Measurements from ENCODE around the gene KLHL22.

The KLHL22 gene

DNA sequence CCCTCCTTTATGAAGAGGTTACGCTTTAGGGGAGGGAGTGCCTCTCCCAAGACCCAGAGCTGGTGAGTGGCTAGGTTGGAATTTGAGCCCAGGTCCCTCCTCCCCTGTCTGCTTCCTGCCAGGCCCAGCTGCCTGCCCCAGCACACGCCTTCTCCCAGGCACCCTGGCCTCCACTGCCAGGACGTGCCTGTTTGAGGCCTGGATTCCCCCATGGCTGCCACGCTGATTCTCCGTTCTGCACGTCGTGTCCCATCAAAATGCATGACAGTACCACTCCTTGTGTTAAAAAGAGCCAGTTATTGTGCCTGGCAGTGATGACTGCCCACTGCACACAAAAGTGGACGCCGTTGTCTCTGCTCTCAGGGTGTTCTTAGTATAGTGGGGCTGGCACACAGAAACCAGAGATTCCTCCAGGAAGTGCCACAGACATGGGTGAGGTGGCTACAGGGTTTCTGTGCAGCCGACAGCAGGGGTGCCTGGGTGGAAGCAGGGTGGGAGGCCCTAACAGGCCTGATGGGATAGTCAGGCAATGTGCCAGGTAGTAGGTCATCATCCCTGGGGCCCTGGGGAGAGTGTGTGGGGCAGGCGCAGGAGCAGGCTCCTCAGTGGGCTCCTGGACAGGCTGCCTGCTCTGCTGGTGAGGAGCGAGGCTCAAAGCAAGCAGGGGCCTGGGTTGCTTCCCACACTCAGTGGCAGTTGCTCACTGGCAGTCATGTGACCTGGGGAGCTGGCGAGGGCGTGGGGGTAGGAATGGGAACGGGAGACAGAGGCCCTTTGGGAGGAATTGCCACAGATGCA is 36.0 kb upstream of the KLHL22 start:
- peaks cover 20% of the 10 kb centered on the region for H3K36me3 Mint-ChIP-seq (ENCODE audit: insufficient read depth)
- peak overlapping the region; percentile 77 for H3K27ac Mint-ChIP-seq (ENCODE audit: low read depth)
- DNase-seq (ENCODE audit: low spot score in 2 of 2) (no peak), ATAC-seq (replicated peaks; ENCODE audit: extremely low read depth, poor library complexity, severe bottlenecking) (no peak)
- peaks cover 75% of the 10 kb centered on the region for H3K4me1 Mint-ChIP-seq
- no peaks in the 10 kb centered on the region for H3K27me3 Mint-ChIP-seq
- H3K9me3 Mint-ChIP-seq = no peaks in the 10 kb centered on the region
- H3K4me3 Mint-ChIP-seq = no peak overlapping the region

DNA sequence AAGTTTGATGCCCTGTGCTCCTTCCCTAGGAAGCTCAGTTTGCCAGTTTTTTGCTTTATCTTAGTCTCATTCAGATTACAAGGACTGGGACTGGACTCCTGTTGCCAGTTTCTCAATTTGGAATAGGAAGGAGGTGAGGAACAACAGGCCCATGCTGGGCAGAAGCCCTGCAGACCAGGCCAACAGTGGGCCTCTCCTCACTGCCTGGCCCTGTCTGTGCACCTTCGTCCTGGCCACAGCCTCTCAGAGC is 35.5 kb upstream of the KLHL22 start:
- H3K36me3 Mint-ChIP-seq (ENCODE audit: insufficient read depth) = peaks cover 26% of the 10 kb centered on the region
- DNase-seq (ENCODE audit: low spot score in 2 of 2) = no peak
- H3K4me3 Mint-ChIP-seq = no peak overlapping the region
- H3K27me3 Mint-ChIP-seq = no peaks in the 10 kb centered on the region
- no peaks in the 10 kb centered on the region for H3K9me3 Mint-ChIP-seq
- ATAC-seq (replicated peaks; ENCODE audit: extremely low read depth, poor library complexity, severe bottlenecking) = no peak
- peaks cover 76% of the 10 kb centered on the region for H3K4me1 Mint-ChIP-seq
- H3K27ac Mint-ChIP-seq (ENCODE audit: low read depth) = peak overlapping the region; percentile 87

GRCh38 chr22:20530368-20531153 is 35.0 kb upstream of the KLHL22 start:
- H3K4me3 Mint-ChIP-seq = no peak overlapping the region
- DNase-seq (ENCODE audit: low spot score in 2 of 2) (no peak), ATAC-seq (replicated peaks; ENCODE audit: extremely low read depth, poor library complexity, severe bottlenecking) (no peak)
- H3K27ac Mint-ChIP-seq (ENCODE audit: low read depth) = peak overlapping the region; percentile 87
- H3K36me3 Mint-ChIP-seq (ENCODE audit: insufficient read depth) = peaks cover 28% of the 10 kb centered on the region
- no peaks in the 10 kb centered on the region for H3K9me3 Mint-ChIP-seq
- H3K4me1 Mint-ChIP-seq = peaks cover 77% of the 10 kb centered on the region
- no peaks in the 10 kb centered on the region for H3K27me3 Mint-ChIP-seq

GRCh38 chr22:20528405-20528978 is 32.9 kb upstream of the KLHL22 start:
- Mint-ChIP-seq H3K9me3 (no peaks in the 10 kb centered on the region), H3K27me3 (no peaks in the 10 kb centered on the region), H3K36me3 (ENCODE audit: insufficient read depth) (peaks cover 26% of the 10 kb centered on the region), H3K4me3 (peak overlapping the region; percentile 22), H3K27ac (ENCODE audit: low read depth) (peak overlapping the region; percentile 88), H3K4me1 (peaks cover 73% of the 10 kb centered on the region)
- ATAC-seq (replicated peaks; ENCODE audit: extremely low read depth, poor library complexity, severe bottlenecking) = no peak
- no peak for DNase-seq (ENCODE audit: low spot score in 2 of 2)

GRCh38 chr22:20526628-20527355 is 31.2 kb upstream of the KLHL22 start:
- peak overlapping the region; percentile 75 for H3K27ac Mint-ChIP-seq (ENCODE audit: low read depth)
- H3K27me3 Mint-ChIP-seq = no peaks in the 10 kb centered on the region
- H3K4me3 Mint-ChIP-seq = peak overlapping the region; percentile 9

GRCh38 chr22:20526305-20526627 is 30.7 kb upstream of the KLHL22 start:
- DNase-seq (ENCODE audit: low spot score in 2 of 2) = no peak
- Mint-ChIP-seq H3K4me1 (peaks cover 68% of the 10 kb centered on the region), H3K9me3 (no peaks in the 10 kb centered on the region), H3K36me3 (ENCODE audit: insufficient read depth) (peaks cover 30% of the 10 kb centered on the region), H3K4me3 (no peak overlapping the region), H3K27me3 (no peaks in the 10 kb centered on the region), H3K27ac (ENCODE audit: low read depth) (peak overlapping the region; percentile 75)
- ATAC-seq (replicated peaks; ENCODE audit: extremely low read depth, poor library complexity, severe bottlenecking) = no peak

More at GRCh38 chr22:20526628-20527355, 31.2 kb upstream of the KLHL22 start:
- DNase-seq (ENCODE audit: low spot score in 2 of 2) = no peak
- no peak for ATAC-seq (replicated peaks; ENCODE audit: extremely low read depth, poor library complexity, severe bottlenecking)
- no peaks in the 10 kb centered on the region for H3K9me3 Mint-ChIP-seq
- H3K4me1 Mint-ChIP-seq = peaks cover 74% of the 10 kb centered on the region
- H3K36me3 Mint-ChIP-seq (ENCODE audit: insufficient read depth) = peaks cover 30% of the 10 kb centered on the region

GRCh38 chr22:20525048-20525447 is 29.5 kb upstream of the KLHL22 start:
- peak overlapping the region; percentile 72 for H3K27ac Mint-ChIP-seq (ENCODE audit: low read depth)
- ATAC-seq (replicated peaks; ENCODE audit: extremely low read depth, poor library complexity, severe bottlenecking) = no peak
- DNase-seq (ENCODE audit: low spot score in 2 of 2) = no peak
- no peaks in the 10 kb centered on the region for H3K9me3 Mint-ChIP-seq
- H3K36me3 Mint-ChIP-seq (ENCODE audit: insufficient read depth) = peaks cover 41% of the 10 kb centered on the region
- no peaks in the 10 kb centered on the region for H3K27me3 Mint-ChIP-seq
- no peak overlapping the region for H3K4me3 Mint-ChIP-seq
- H3K4me1 Mint-ChIP-seq = peaks cover 67% of the 10 kb centered on the region

GRCh38 chr22:20524004-20524481 is 28.4 kb upstream of the KLHL22 start:
- Mint-ChIP-seq H3K27ac (ENCODE audit: low read depth) (peak overlapping the region; percentile 72), H3K36me3 (ENCODE audit: insufficient read depth) (peaks cover 42% of the 10 kb centered on the region), H3K4me1 (peaks cover 74% of the 10 kb centered on the region), H3K4me3 (peak overlapping the region; percentile 34), H3K27me3 (no peaks in the 10 kb centered on the region), H3K9me3 (no peaks in the 10 kb centered on the region)
- peak in 1 of 2 donors; percentile 12 for DNase-seq (ENCODE audit: low spot score in 2 of 2)
- ATAC-seq (replicated peaks; ENCODE audit: extremely low read depth, poor library complexity, severe bottlenecking) = peak; percentile 61

DNA sequence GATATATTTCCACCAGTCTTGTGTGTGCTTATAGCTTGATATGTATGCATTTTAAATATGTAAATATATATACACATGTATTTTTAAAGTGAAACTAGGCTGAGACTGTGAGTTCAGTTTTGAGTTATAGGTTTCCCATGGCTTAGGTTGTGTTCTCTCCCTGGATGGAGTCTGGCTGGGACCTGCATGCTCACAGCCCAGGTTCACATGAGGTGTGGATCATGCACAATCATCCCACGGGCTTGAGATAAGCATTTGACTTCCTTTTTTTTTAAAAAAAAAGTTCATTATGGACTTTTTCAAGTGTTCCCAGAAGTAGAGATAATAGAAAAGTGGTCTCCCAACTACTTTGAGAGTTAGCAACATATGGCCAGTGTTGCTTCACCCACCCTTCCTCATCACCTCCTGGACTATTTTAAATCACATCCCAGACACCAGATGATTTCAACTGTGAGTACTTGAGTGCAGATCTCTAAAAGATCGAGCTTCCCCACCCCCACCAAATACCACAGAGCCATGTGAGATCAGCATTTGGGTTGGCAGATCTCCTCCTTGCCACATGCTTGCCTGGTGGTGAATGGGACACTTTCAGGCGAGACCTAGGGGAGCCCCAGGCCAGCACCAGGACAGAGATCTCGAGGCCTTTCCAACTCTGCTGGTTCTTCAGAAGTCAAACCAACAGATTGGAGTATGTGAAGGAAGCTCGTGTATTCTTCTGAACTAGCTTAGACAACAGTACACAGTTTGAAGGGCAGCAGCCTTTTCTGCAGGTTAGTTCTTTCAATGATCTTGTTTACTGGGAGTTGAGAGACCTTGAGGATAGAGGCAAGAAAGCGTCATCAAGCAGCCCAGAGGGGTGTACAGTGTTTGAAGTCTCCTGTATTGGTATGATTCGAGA is 27.7 kb upstream of the KLHL22 start:
- peaks cover 39% of the 10 kb centered on the region for H3K36me3 Mint-ChIP-seq (ENCODE audit: insufficient read depth)
- H3K27me3 Mint-ChIP-seq = no peaks in the 10 kb centered on the region
- ATAC-seq (replicated peaks; ENCODE audit: extremely low read depth, poor library complexity, severe bottlenecking) (peak; percentile 12), DNase-seq (ENCODE audit: low spot score in 2 of 2) (no peak)
- H3K4me3 Mint-ChIP-seq = peak overlapping the region; percentile 34
- no peaks in the 10 kb centered on the region for H3K9me3 Mint-ChIP-seq
- peak overlapping the region; percentile 72 for H3K27ac Mint-ChIP-seq (ENCODE audit: low read depth)
- peaks cover 75% of the 10 kb centered on the region for H3K4me1 Mint-ChIP-seq

GRCh38 chr22:20522134-20523004 is 26.8 kb upstream of the KLHL22 start:
- peaks cover 38% of the 10 kb centered on the region for H3K36me3 Mint-ChIP-seq (ENCODE audit: insufficient read depth)
- ATAC-seq (replicated peaks; ENCODE audit: extremely low read depth, poor library complexity, severe bottlenecking) (no peak), DNase-seq (ENCODE audit: low spot score in 2 of 2) (no peak)
- peaks cover 78% of the 10 kb centered on the region for H3K4me1 Mint-ChIP-seq
- H3K9me3 Mint-ChIP-seq = no peaks in the 10 kb centered on the region
- H3K4me3 Mint-ChIP-seq = peak overlapping the region; percentile 34
- H3K27me3 Mint-ChIP-seq = no peaks in the 10 kb centered on the region
- peak overlapping the region; percentile 72 for H3K27ac Mint-ChIP-seq (ENCODE audit: low read depth)

GRCh38 chr22:20520093-20520511 is 24.5 kb upstream of the KLHL22 start:
- ATAC-seq (replicated peaks; ENCODE audit: extremely low read depth, poor library complexity, severe bottlenecking) (peak; percentile 50), DNase-seq (ENCODE audit: low spot score in 2 of 2) (peak in 1 of 2 donors; percentile 12)
- no peaks in the 10 kb centered on the region for H3K9me3 Mint-ChIP-seq
- peaks cover 69% of the 10 kb centered on the region for H3K4me1 Mint-ChIP-seq
- H3K27me3 Mint-ChIP-seq = no peaks in the 10 kb centered on the region
- H3K4me3 Mint-ChIP-seq = peak overlapping the region; percentile 39
- H3K27ac Mint-ChIP-seq (ENCODE audit: low read depth) = peak overlapping the region; percentile 94
- peaks cover 32% of the 10 kb centered on the region for H3K36me3 Mint-ChIP-seq (ENCODE audit: insufficient read depth)
